ENCODE results near the gene GGA2.

GGA2 gene

GRCh38 chr16:23501291-23501690 lies 9.0 kb downstream of the GGA2 start:
- DNase-seq = no peak

- no peak for DNase-seq
Measured at GRCh38 chr16:23500862-23501225, 9.4 kb downstream of the GGA2 start.

- DNase-seq = no peak
Measured at GRCh38 chr16:23500212-23500861, 10.0 kb downstream of the GGA2 start.

GRCh38 chr16:23499801-23500200 lies 10.5 kb downstream of the GGA2 start:
- no peak for DNase-seq

- no peak for DNase-seq
Measured at GRCh38 chr16:23498863-23499262, 11.4 kb downstream of the GGA2 start.

GRCh38 chr16:23497543-23497868 lies 12.8 kb downstream of the GGA2 start:
- no peak for DNase-seq

- no peak for DNase-seq
Measured at GRCh38 chr16:23496821-23497542, 13.3 kb downstream of the GGA2 start.

- DNase-seq = no peak
Measured at GRCh38 chr16:23495671-23496070, 14.6 kb downstream of the GGA2 start.

- no peak for DNase-seq
Measured at GRCh38 chr16:23494188-23494587, 16.1 kb downstream of the GGA2 start.

GRCh38 chr16:23491490-23492391 lies 18.6 kb downstream of the GGA2 start:
- DNase-seq = no peak

GRCh38 chr16:23486480-23486879 lies 23.8 kb downstream of the GGA2 start:
- no peak for DNase-seq

GRCh38 chr16:23485841-23486240 lies 24.5 kb downstream of the GGA2 start:
- no peak for DNase-seq

GRCh38 chr16:23485257-23485614 lies 25.1 kb downstream of the GGA2 start:
- DNase-seq = no peak

GRCh38 chr16:23484510-23485256 lies 25.6 kb downstream of the GGA2 start:
- DNase-seq = no peak

- DNase-seq = peak; percentile 48
Measured at GRCh38 chr16:23483492-23483891, 26.8 kb downstream of the GGA2 start.

- DNase-seq = peak; percentile 82
Measured at GRCh38 chr16:23482778-23483177, 27.5 kb downstream of the GGA2 start.

- no peak for DNase-seq
Measured at GRCh38 chr16:23480257-23480656, 30.0 kb downstream of the GGA2 start.

- no peak for DNase-seq
Measured at GRCh38 chr16:23479138-23479537, 31.2 kb downstream of the GGA2 start.

GRCh38 chr16:23478566-23478965 lies 31.7 kb downstream of the GGA2 start:
- DNase-seq = no peak

- no peak for DNase-seq
Measured at GRCh38 chr16:23476289-23476688, 34.0 kb downstream of the GGA2 start.

GRCh38 chr16:23469814-23470213 lies 40.5 kb downstream of the GGA2 start:
- DNase-seq = no peak

- no peak for DNase-seq
Measured at GRCh38 chr16:23466162-23466885, 44.0 kb downstream of the GGA2 start.

- no peak for DNase-seq
Measured at GRCh38 chr16:23465179-23465578, 45.1 kb downstream of the GGA2 start.

Measured in CD4-positive, alpha-beta T cell treated with Interleukin-17A for 1 hour (primary cell).